Upper lobe of left lung (tissue), 4 donors: ENCODE data around the gene ZBTB38.

ENCODE experiments used
- POLR2A ChIP-seq, 4 donors: fragments of 450-650 bp; IDR thresholded peaks; one replicate each; pipeline ENCODE4 v1.5.1; 2016 to 2017; ENCODE audit warnings: antibody characterized with exemption in 4 of 4, mild to moderate bottlenecking in 2 of 4
- POLR2AphosphoS5 ChIP-seq, 2 donors: sonication (generic); formaldehyde crosslinking; IDR thresholded peaks; one replicate each; pipeline ENCODE4 v1.5.1; 2017; ENCODE audit warnings: antibody characterized with exemption in 2 of 2
- TF ChIP-seq, protein P1 (sequence below), 6 experiments: fragments of 450-650 bp in 4 of 6; fragments of 200-600 bp in 2 of 6; sonication (generic) in 2 of 6; IDR thresholded peaks; one replicate each; pipeline ENCODE4 v1.5.1; 2016 to 2019; ENCODE audit warnings: antibody characterized with exemption in 6 of 6

GRCh38 chr3:141355242-141355641, 13.1 kb upstream of the ZBTB38 start:
- TF ChIP-seq POLR2A (IDR thresholded peaks at IDR 0.05) (no peak), POLR2AphosphoS5 (IDR thresholded peaks at IDR 0.05) (no peak)
- TF ChIP-seq, protein P1, sequence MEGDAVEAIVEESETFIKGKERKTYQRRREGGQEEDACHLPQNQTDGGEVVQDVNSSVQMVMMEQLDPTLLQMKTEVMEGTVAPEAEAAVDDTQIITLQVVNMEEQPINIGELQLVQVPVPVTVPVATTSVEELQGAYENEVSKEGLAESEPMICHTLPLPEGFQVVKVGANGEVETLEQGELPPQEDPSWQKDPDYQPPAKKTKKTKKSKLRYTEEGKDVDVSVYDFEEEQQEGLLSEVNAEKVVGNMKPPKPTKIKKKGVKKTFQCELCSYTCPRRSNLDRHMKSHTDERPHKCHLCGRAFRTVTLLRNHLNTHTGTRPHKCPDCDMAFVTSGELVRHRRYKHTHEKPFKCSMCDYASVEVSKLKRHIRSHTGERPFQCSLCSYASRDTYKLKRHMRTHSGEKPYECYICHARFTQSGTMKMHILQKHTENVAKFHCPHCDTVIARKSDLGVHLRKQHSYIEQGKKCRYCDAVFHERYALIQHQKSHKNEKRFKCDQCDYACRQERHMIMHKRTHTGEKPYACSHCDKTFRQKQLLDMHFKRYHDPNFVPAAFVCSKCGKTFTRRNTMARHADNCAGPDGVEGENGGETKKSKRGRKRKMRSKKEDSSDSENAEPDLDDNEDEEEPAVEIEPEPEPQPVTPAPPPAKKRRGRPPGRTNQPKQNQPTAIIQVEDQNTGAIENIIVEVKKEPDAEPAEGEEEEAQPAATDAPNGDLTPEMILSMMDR (IDR thresholded peaks at IDR 0.05), result no peak
